HepG2 (cell line): ENCODE data around the gene SV2A. TPM values are rescaled to one million over a fixed set of nuclear protein-coding genes. Genes with fewer than 3 reads are reported as not detected.
A peak's percentile ranks its signal among the peaks of the same experiment; 100 is the strongest.

Experiments used
- AGO1 ChIP-seq: fragments of 200-400 bp; formaldehyde crosslinking; IDR thresholded peaks from 2 replicates; pipeline ENCODE4 v1.6.1; 2017; ENCODE audit warnings: mild to moderate bottlenecking, low read depth, low read length, moderate library complexity; ENCODE audit not compliant: poor library complexity, severe bottlenecking
- ATF1 ChIP-seq: IDR thresholded peaks from 2 replicates; pipeline ENCODE4 v1.6.1; 2016; ENCODE audit warnings: mild to moderate bottlenecking, control low read depth
- ATF4 ChIP-seq, 2 experiments: fragments of 450-650 bp in 1 of 2; sonication (generic) in 1 of 2; formaldehyde crosslinking; IDR thresholded peaks; 2 replicates each; pipeline versions ENCODE4 v1.5.0 to v1.8.0; 2020 to 2022; ENCODE audit warnings: mild to moderate bottlenecking in 1 of 2, missing genetic modification reagents in 1 of 2
- CBX1 ChIP-seq: IDR thresholded peaks from one replicate; pipeline ENCODE4 v1.6.1; 2016; ENCODE audit warnings: antibody characterized with exemption, low read depth
- CENPBD1 ChIP-seq: sonication (generic); formaldehyde crosslinking; IDR thresholded peaks from 2 replicates; pipeline ENCODE4 v1.8.0; 2022; ENCODE audit warnings: missing genetic modification reagents, low read depth, mild to moderate bottlenecking, borderline replicate concordance
- CREM ChIP-seq, 2 experiments: sonication (generic) in 1 of 2; formaldehyde crosslinking in 1 of 2; IDR thresholded peaks; 2 replicates each; pipeline versions ENCODE4 v1.4.0 to v1.6.1; 2016 to 2020; ENCODE audit warnings: antibody characterized with exemption in 1 of 2, mild to moderate bottlenecking in 1 of 2, missing genetic modification reagents in 1 of 2
- E2F5 ChIP-seq: sonication (generic); formaldehyde crosslinking; conservative IDR thresholded peaks from 2 replicates; pipeline ENCODE4 v1.4.0; 2020; ENCODE audit warnings: missing genetic modification reagents
- EEA1 ChIP-seq: sonication (generic); formaldehyde crosslinking; IDR thresholded peaks from 2 replicates; pipeline ENCODE4 v1.5.1; 2020; ENCODE audit warnings: mild to moderate bottlenecking, missing genetic modification reagents, borderline replicate concordance
- GATAD1 ChIP-seq: IDR thresholded peaks from 2 replicates; pipeline ENCODE4 v1.6.1; 2016; ENCODE audit warnings: missing genetic modification reagents, missing compliant biosample characterization
- LRRFIP1 ChIP-seq: sonication (generic); formaldehyde crosslinking; conservative IDR thresholded peaks from 2 replicates; pipeline ENCODE4 v1.4.0; 2020; ENCODE audit warnings: missing genetic modification reagents
- MAZ ChIP-seq, 2 experiments: sonication (generic) in 1 of 2; formaldehyde crosslinking in 1 of 2; IDR thresholded peaks; 2 replicates each; pipeline versions ENCODE4 v1.5.0 to v1.6.1; 2012 to 2020; ENCODE audit warnings: low read depth in 2 of 2, mild to moderate bottlenecking in 2 of 2, borderline replicate concordance in 1 of 2, improper control_type of control experiment in 1 of 2, low read length in 1 of 2, missing genetic modification reagents in 1 of 2, moderate library complexity in 1 of 2
- MBD4 ChIP-seq: IDR thresholded peaks from 2 replicates; pipeline ENCODE4 v1.6.1; 2012; ENCODE audit warnings: low read length, inconsistent platforms, borderline replicate concordance
- MYPOP ChIP-seq: sonication (generic); formaldehyde crosslinking; IDR thresholded peaks from 2 replicates; pipeline ENCODE4 v1.8.1; 2023; ENCODE audit warnings: mild to moderate bottlenecking, moderate library complexity, missing genetic modification reagents
- RBM39 ChIP-seq: fragments of 200-400 bp; formaldehyde crosslinking; IDR thresholded peaks from one replicate; pipeline ENCODE4 v1.6.1; 2018; ENCODE audit warnings: antibody characterized with exemption, mild to moderate bottlenecking, low read depth, low read length; ENCODE audit not compliant: poor library complexity, severe bottlenecking
- SMYD3 ChIP-seq: sonication (generic); formaldehyde crosslinking; IDR thresholded peaks from 2 replicates; pipeline ENCODE4 v1.8.1; 2023; ENCODE audit warnings: mild to moderate bottlenecking, missing genetic modification reagents
- SYNCRIP ChIP-seq: fragments of 200-400 bp; formaldehyde crosslinking; IDR thresholded peaks from 2 replicates; pipeline ENCODE4 v1.6.1; 2018; ENCODE audit warnings: mild to moderate bottlenecking, low read depth, low read length; ENCODE audit not compliant: insufficient read depth
- ZNF3 ChIP-seq: IDR thresholded peaks from 2 replicates; pipeline ENCODE4 v1.7.0; 2017; ENCODE audit warnings: inconsistent platforms
- ZNF335 ChIP-seq: sonication (generic); formaldehyde crosslinking; IDR thresholded peaks from 2 replicates; pipeline ENCODE4 v1.4.0; 2020; ENCODE audit warnings: missing genetic modification reagents
- ZNF350 ChIP-seq: sonication (generic); formaldehyde crosslinking; IDR thresholded peaks from 2 replicates; pipeline ENCODE4 v1.4.0; 2020; ENCODE audit warnings: mild to moderate bottlenecking, low read depth, missing genetic modification reagents, borderline replicate concordance
- ZNF441 ChIP-seq: sonication (generic); formaldehyde crosslinking; IDR thresholded peaks from 2 replicates; pipeline ENCODE4 v1.7.0; 2021; ENCODE audit warnings: missing genetic modification reagents, borderline replicate concordance
- ZNF564 ChIP-seq: sonication (generic); formaldehyde crosslinking; IDR thresholded peaks from 2 replicates; pipeline ENCODE4 v1.8.1; 2023; ENCODE audit warnings: mild to moderate bottlenecking, missing genetic modification reagents
- ZNF598 ChIP-seq: sonication (generic); formaldehyde crosslinking; IDR thresholded peaks from 2 replicates; pipeline ENCODE4 v1.5.1; 2020; ENCODE audit warnings: mild to moderate bottlenecking, missing genetic modification reagents, borderline replicate concordance
- polyA plus RNA-seq, 8 experiments: library from polyadenylated mRNA; depleted of rRNA in 3 of 8; stranded (reverse) in 7 of 8; unstranded in 1 of 8; fragments of >200 nt; fragmentation: Illumina TruSeq in 4 of 8; extraction: Trizol in 4 of 8; gene quantifications; 2 replicates each; pipeline versions ENCODE4 v1.2.1 to v1.2.3, GENCODE V29; 2011 to 2016; ENCODE audit warnings: low read depth in 4 of 8, missing spikeins in 1 of 8, mixed read lengths in 1 of 8; ENCODE audit not compliant: insufficient read depth in 1 of 8
- total RNA-seq, 5 experiments: library from RNA; depleted of rRNA; stranded (reverse); fragments of >200 nt; fragmentation: Illumina TruSeq; extraction: Trizol; gene quantifications; 2 replicates each; pipeline ENCODE4 v1.2.3, GENCODE V29; 2016; ENCODE audit warnings: low read depth in 1 of 5

Gene SV2A
- total and polyA plus RNA-seq, 2 of the 13 experiments (the other 11 are each of a cell fraction or from before 2014, with no cell fraction given): 0.84 to 1.9 TPM

- TF ChIP-seq AGO1 (peak; percentile 73), ZNF564 (CRISPR knock-in tag) (no peak), MYPOP (CRISPR knock-in tag) (peak; percentile 72), GATAD1 (CRISPR knock-in tag) (peak; percentile 95), CBX1 (no peak), E2F5 (CRISPR knock-in tag) (peak; percentile 62; the same call in 1 of the 2 replicates), EEA1 (CRISPR knock-in tag) (no peak), ZNF441 (CRISPR knock-in tag) (no peak; the same call in 1 of the 2 replicates), ZNF3 (CRISPR knock-in tag) (no peak), CREM (IDR thresholded peaks at IDR 0.05) (peak; percentile 91), CREM (CRISPR knock-in tag; IDR thresholded peaks at IDR 0.05) (no peak), MAZ (IDR thresholded peaks at IDR 0.05; ENCODE audit: borderline replicate concordance, low read depth, low read length) (no peak; the same call in 1 of the 2 replicates), MAZ (CRISPR knock-in tag; IDR thresholded peaks at IDR 0.05; ENCODE audit: low read depth) (peak; percentile 26; the same call in 1 of the 2 replicates), CENPBD1 (no peak), ZNF350 (CRISPR knock-in tag) (peak; percentile 65; the same call in 1 of the 2 replicates), MBD4 (no peak), LRRFIP1 (CRISPR knock-in tag) (no peak), ATF4 (CRISPR knock-in tag; IDR thresholded peaks at IDR 0.05) (peak in 1 of 2 experiments; percentile 62; a peak in 2 of 4 replicates), ZNF598 (CRISPR knock-in tag) (peak; percentile 86; the same call in 1 of the 2 replicates), SYNCRIP (no peak), SMYD3 (CRISPR knock-in tag) (no peak), ZNF335 (CRISPR knock-in tag) (peak; percentile 73), ATF1 (CRISPR knock-in tag) (peak; percentile 92), RBM39 (peak; percentile 87)
Measured at GRCh38 chr1:149927563-149928400, 10.1 kb upstream of the SV2A start, which contains the start of gene SF3B4 (continued).
